ES-I3 (cell line): ENCODE data around the gene HKDC1.
"Not testable (repeated sequence)": the region's sequence is repeated elsewhere in the genome, so short reads cannot be mapped to it uniquely, and the experiment has no call there.

Source experiments
- H3K36me3 ChIP-seq: 2 replicates; pipeline ENCODE4 v1.6.1; 2013; ENCODE audit warnings: mild to moderate bottlenecking, low read length, control low read depth, moderate library complexity; ENCODE audit not compliant: insufficient read depth
- H3K4me1 ChIP-seq: 2 replicates; pipeline ENCODE4 v1.6.1; 2013; ENCODE audit warnings: mild to moderate bottlenecking, control low read depth, low read length; ENCODE audit not compliant: insufficient read depth
- H3K9ac ChIP-seq: 2 replicates; pipeline ENCODE4 v1.6.1; 2013; ENCODE audit warnings: low read depth, mild to moderate bottlenecking, low read length, moderate library complexity
- H3K9me3 ChIP-seq: 2 replicates; pipeline ENCODE4 v1.6.1; 2013; ENCODE audit warnings: mild to moderate bottlenecking, low read length, moderate library complexity; ENCODE audit not compliant: control insufficient read depth, insufficient read depth

The HKDC1 gene

GRCh38 chr10:69265521-69265920 is 45.4 kb downstream of the HKDC1 start:
- Histone ChIP-seq H3K4me1 (no peaks in the 10 kb centered on the region), H3K9me3 (no peaks in the 10 kb centered on the region), H3K9ac (no peak overlapping the region), H3K36me3 (no peaks in the 10 kb centered on the region)

GRCh38 chr10:69268761-69269416 is 48.8 kb downstream of the HKDC1 start:
- H3K9ac ChIP-seq: no peak overlapping the region
- H3K4me1 ChIP-seq: no peaks in the 10 kb centered on the region
- H3K36me3 ChIP-seq: no peaks in the 10 kb centered on the region
- no peaks in the 10 kb centered on the region; the same call in 1 of the 2 replicates for H3K9me3 ChIP-seq

- no peaks in the 10 kb centered on the region for H3K4me1 ChIP-seq
- H3K9me3 ChIP-seq: no peaks in the 10 kb centered on the region; the same call in 1 of the 2 replicates
- no peaks in the 10 kb centered on the region for H3K36me3 ChIP-seq
- no peak overlapping the region for H3K9ac ChIP-seq
These were observed 49.6 kb downstream of the HKDC1 start for GRCh38 chr10:69269761-69270160.

- no peak overlapping the region for H3K9ac ChIP-seq
- H3K9me3 ChIP-seq: no peaks in the 10 kb centered on the region; the same call in 1 of the 2 replicates
- H3K4me1 ChIP-seq: no peaks in the 10 kb centered on the region
- H3K36me3 ChIP-seq: no peaks in the 10 kb centered on the region
These were observed 50.9 kb downstream of the HKDC1 start for GRCh38 chr10:69270990-69271389.

GRCh38 chr10:69272624-69273023 is 52.5 kb downstream of the HKDC1 start:
- H3K36me3 ChIP-seq: no peaks in the 10 kb centered on the region

GRCh38 chr10:69275444-69275843 is 55.3 kb downstream of the HKDC1 start:
- Histone ChIP-seq H3K36me3 (no peaks in the 10 kb centered on the region), H3K9me3 (no peaks in the 10 kb centered on the region; the same call in 1 of the 2 replicates), H3K4me1 (peaks cover 10% of the 10 kb centered on the region), H3K9ac (no peak overlapping the region)

More at GRCh38 chr10:69272624-69273023, 52.5 kb downstream of the HKDC1 start:
- Histone ChIP-seq H3K9ac (no peak overlapping the region), H3K4me1 (no peaks in the 10 kb centered on the region), H3K9me3 (no peaks in the 10 kb centered on the region; the same call in 1 of the 2 replicates)

- Histone ChIP-seq H3K9me3 (no peaks in the 10 kb centered on the region; the same call in 1 of the 2 replicates), H3K4me1 (peaks cover 10% of the 10 kb centered on the region), H3K36me3 (no peaks in the 10 kb centered on the region), H3K9ac (no peak overlapping the region)
These were observed 56.4 kb downstream of the HKDC1 start for GRCh38 chr10:69276503-69276902.

GRCh38 chr10:69278446-69278963 is 58.4 kb downstream of the HKDC1 start, which contains the start of gene HK1:
TSS of gene HK1 (plus strand) at chr10:69278496.
- Histone ChIP-seq H3K9me3 (no peaks in the 10 kb centered on the region), H3K36me3 (no peaks in the 10 kb centered on the region), H3K4me1 (peaks cover 10% of the 10 kb centered on the region)

GRCh38 chr10:69279110-69279509 is 59.0 kb downstream of the HKDC1 start:
- H3K4me1 ChIP-seq: peaks cover 14% of the 10 kb centered on the region
- no peaks in the 10 kb centered on the region for H3K9me3 ChIP-seq
- no peak overlapping the region for H3K9ac ChIP-seq
- H3K36me3 ChIP-seq: no peaks in the 10 kb centered on the region

More at GRCh38 chr10:69278446-69278963, 58.4 kb downstream of the HKDC1 start, which contains the start of gene HK1:
- H3K9ac ChIP-seq: no peak within 1 kb of the TSS

GRCh38 chr10:69281507-69282413 is 61.6 kb downstream of the HKDC1 start:
- Histone ChIP-seq H3K9me3 (no peaks in the 10 kb centered on the region), H3K36me3 (no peaks in the 10 kb centered on the region), H3K4me1 (peaks cover 21% of the 10 kb centered on the region), H3K9ac (no peak overlapping the region)

GRCh38 chr10:69284402-69284801 is 64.3 kb downstream of the HKDC1 start:
- not testable (repeated sequence) for H3K9ac ChIP-seq, H3K9me3 ChIP-seq, H3K36me3 ChIP-seq
- peaks cover 11% of the 10 kb centered on the region for H3K4me1 ChIP-seq

GRCh38 chr10:69285699-69286098 is 65.6 kb downstream of the HKDC1 start:
- Histone ChIP-seq H3K4me1 (peaks cover 11% of the 10 kb centered on the region), H3K9ac (no peak overlapping the region), H3K9me3 (no peaks in the 10 kb centered on the region), H3K36me3 (no peaks in the 10 kb centered on the region)

- no peaks in the 10 kb centered on the region for H3K9me3 ChIP-seq
- no peak overlapping the region for H3K9ac ChIP-seq
- H3K4me1 ChIP-seq: peaks cover 11% of the 10 kb centered on the region
- no peaks in the 10 kb centered on the region for H3K36me3 ChIP-seq
These were observed 67.0 kb downstream of the HKDC1 start for GRCh38 chr10:69287181-69287580.

- Histone ChIP-seq H3K9me3 (no peaks in the 10 kb centered on the region), H3K9ac (no peak overlapping the region), H3K36me3 (no peaks in the 10 kb centered on the region), H3K4me1 (0 out of 2 replicates have a peak, but pooled peaks cover 4% of the 10 kb centered on the region)
These were observed 70.9 kb downstream of the HKDC1 start for GRCh38 chr10:69290993-69291392.
